ENCODE data around the gene SDC4.

The SDC4 gene

DNA sequence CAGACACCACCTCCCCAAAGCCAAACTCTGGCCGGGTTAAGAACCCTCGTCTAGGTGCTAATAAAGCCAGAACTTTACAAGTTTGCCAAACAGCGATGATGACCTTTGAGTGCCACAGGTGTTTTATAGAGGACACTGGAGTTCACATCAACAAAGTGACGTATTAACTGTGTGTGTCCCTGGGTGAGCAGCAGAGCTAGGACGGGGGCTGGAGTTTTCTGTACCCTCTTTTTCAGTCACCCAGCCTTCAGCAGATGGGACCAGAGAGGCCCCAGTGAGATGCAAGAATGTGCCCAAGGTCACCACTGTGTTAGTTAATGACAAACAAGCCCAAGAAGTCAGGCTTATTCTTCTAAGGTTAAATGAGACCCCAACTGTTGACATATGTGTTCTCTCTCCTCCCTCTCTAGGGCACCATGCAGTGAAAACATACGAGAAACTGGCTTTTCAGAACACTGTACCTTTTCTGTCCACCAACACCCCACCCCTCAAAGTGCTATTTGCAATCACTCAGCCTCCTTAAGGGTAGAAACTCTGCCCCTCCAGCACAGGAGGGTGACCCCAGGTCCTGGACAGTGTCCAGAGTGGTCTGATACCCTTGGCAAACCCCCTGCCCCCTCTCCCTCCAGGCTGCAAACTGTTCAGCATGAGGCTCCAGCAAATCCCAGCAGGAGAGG lies 5.2 kb downstream of the SDC4 start:
- no peak for DNase-seq

DNA sequence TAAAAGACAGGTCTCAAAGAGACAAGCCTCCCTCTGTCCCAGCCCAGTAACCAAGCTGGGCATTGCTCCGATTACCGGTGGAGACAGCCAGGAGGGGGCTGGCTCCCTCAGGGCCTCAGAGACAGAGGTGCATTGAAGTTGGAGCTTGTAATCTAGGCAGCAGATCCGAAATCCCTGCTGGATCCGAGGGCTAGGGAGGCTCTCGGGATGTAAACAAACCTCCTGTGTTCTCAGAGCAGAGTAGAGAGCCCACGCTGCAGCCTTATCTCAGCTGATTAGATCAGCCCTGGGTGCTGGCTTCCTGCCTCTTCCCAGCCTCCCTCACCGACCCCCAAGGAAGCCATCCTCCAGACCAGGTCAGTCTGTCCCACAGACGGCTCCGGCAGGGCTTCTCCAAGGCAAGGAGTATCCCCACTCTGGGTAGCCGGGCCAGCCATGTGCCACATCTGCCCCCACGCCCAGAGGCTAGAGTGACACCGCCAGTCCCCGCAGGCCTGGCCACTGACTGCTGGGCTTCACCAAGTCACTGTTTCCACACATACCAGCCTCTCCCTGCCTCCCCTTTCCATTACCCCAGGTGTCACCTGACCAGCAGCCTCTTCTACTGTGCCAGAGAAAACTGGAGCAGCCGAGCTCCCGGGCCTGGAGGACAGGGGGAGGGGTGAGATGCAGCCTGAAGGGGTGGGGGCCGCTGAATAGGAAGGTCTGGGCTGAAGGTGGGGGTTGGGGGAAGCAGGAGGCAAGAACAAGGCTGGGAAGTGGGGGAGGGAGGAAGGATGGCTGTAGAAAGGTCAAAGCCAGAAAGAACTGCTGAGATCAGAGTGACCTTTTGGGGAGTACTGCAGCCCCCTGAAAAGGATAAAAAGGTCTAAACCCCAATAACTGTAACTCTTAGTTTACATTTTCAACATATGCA lies 6.0 kb downstream of the SDC4 start:
- DNase-seq = peak; percentile 58

DNA sequence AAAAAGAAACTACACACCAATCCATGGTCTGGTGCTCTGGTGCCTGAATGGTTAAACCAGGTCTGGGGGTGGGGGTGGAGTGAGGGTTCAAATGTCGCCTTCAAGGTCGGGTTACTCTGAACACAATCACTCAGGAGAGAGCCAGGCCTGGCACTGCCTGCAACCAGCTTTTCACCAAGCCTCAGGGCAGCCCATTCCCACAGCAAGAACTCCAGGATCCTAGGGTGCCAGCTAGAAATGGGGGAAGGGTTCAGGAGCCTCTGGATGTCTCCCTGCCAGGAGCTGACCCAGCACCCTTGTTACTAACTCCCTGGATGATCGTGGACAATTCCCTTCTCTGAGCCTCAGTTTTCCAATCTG lies 6.7 kb downstream of the SDC4 start:
- no peak for DNase-seq

DNA sequence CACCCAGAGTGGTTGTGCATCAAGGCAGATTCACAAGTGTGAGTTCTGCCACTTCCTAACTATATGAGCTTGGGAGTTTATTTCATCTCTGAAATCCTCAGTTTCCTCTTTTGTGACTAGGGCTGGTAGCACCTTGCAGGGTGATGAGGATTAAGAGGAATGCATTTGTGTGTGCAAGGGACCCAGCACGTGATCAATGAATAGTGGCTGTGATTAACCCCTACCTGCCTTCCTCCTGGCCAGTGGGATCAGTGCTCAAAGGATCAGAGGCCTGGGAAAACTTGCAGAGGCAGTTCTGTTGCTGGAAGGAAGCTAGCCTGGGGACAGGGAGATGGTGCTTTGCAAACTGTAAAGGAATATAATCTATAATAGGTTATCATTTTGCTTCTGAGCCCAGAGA lies 7.3 kb downstream of the SDC4 start:
- no peak for DNase-seq

DNA sequence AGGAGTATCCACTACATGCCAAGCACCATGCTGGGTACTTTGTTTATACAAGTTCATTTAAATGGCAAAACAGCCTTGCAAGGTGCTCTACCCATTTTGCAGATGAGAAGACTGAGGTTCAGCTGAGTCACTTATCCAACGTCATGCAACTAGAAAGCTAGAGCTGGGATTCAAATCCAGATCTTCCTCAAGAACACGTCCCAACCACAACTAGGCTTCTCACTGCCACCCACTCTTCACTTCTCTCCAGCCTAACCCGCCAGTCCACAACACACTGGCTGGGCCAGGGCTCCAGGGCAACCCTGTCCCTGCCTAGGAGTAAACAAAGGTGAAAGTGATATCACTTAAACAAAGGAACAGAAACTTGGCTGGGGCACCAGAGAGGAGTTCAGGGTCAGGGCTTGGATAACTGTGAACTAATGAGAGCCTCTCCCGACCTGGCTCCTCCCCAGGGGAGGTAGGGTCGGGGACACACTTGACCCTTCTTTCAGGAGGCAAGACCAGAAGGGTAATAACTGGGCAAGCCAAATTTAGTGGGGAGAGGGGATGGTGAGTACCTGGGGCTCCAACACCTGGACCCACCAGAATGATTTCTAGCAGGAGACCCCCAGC lies 7.9 kb downstream of the SDC4 start:
- no peak for DNase-seq

DNA sequence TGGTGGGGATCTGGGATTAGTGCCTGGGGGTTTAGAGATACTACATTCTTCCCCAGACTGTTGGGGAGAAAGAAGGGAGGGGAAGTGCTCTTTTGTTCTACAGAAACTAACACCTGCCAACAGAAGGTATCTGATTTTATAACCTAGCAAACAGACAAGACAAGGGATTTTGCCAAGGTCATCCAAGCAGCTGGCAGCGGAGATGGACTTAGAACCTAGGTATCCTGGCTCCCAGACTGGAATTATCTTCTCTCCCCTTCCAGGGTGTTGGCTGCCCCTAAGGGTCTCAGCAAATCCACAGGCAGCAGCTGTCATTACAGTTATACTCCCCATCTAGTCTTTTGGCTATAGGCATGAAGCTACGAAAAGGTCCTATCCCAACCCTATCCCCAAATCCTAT lies 8.4 kb downstream of the SDC4 start:
- no peak for DNase-seq

DNA sequence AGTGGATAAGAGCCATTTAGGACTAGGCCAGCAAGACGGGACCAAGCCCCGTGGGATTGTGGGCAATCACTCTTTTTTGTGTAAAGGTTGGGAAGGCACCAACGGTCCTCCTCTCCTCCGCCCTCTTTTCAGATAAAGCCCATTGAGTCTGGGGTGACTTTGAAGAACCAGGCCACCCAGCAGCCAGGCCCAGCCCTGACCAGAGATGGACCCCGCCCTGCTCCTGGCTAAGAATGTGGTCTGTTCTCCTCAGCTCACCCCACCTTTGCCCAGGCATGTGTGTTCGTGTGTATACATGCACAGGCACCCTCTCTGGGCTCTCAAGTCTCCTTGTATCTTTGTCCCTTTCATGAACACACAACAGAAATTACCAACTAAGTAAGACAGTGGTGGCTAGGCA lies 9.1 kb downstream of the SDC4 start:
- DNase-seq = no peak

DNA sequence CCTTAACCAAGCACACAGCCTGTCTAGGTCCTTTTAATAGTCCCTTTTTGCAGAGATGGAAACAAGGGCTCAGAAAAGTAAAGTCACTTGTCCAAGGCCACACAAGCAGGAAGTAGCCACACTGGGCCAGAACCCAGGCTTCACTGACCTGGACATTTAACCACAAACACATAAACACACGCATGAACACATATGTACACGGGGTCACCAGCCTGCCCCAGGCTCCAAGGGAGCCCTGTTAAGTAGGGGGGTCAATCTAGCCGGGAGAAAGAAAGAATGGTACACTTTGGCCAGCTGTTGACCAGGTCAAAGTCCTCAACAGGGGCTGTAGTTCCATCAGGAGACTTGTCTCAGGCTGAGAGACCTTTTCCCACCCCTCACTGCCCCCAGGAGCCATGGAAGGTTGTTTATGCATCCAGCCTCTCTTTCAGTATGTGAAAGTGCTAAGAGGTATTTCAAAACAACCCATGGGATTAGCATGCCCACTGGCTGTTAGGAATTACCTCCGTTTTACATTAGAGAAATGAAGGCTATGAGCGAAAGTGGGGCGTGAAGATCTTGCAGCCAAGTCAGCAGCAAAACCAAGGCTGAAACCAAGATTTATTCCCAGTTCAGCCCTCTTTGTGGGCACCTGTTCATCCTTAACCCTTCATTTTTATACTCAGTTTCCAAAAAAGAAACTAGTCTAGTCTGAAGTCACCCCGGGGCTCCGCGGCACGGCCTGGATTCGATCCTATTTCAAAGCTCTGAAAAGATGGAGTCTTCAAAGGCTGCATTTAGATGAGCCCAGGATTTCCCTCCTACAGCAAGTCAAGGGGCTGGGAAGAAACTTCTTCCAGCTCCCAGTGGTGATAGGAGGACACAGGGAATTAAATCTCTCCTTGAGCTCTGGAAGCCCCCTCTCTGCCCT lies 9.8 kb downstream of the SDC4 start:
- no peak for DNase-seq

DNA sequence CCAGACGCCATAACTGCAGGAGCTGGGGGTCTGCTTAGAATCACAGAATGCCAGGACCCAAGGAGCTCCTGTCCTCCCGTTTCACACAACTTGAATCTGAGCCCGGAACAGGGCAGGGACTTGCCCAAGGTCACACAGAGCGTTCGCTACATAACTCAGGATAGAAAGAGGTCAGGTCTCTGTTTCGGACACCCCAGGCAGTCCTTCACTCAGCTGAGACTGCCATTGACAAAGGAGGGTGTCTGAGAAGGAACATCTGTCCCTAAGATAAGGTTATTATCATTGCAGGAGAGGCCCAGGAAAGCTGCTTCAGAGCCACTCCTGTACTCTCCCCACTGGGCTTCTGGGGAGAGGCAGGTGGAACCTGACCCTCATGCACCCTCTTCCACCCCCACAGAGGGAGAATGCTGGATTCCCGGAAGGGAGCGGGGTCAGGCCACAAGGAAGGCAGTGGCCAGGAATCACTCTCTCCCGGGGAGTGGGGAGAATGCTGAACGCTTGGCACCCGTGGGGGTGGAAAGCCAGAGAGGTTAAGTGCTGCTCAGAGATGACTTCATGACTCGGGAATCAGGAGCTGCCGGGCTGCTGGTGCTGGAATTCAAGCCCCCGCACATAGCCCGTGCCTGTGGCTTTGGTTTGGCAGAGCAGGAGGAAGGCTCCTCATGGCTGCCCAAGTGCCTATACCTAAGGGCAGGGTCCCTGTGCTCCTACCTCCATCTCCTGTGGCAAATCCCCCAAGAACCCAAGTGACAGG lies 10.7 kb downstream of the SDC4 start:
- no peak for DNase-seq

DNA sequence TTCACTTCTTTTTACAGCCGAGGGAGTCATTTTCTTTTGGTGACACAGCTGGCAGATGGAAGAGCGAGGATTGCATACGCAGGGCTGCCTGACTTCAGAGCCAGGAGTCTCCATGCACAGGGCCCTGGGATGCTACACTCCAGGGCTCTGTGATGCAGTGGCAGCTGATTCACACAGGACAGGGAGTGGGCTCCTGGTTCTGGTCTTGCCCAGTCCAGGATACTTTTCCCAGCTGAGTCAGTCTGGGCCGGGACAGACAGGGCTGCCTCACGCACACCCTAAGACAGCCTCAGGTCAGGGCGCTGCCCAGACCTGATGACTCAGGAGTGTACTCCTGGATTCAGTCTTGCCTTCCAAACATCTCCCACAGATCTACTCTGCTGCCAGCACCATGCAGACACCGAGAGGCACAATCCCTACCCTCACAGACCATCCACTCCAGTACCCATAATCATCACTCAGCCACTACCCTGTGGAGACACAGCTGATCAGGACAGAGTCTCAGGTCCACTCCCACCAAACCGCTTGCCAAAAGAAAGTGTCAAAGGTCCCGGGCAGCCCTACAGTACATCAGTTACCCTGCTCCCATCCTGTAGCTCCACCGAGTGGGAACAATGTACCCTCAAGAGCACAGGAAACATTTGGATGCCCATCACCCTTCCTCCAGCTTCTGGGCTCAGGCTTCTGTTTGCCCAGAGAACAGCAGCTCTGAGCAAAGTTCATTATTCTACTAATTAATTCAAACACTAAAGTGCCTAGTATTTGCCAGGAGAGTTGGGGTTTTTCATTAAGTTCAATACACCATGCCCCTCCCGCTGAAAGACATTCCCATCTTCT lies 11.5 kb downstream of the SDC4 start:
- no peak for DNase-seq

DNA sequence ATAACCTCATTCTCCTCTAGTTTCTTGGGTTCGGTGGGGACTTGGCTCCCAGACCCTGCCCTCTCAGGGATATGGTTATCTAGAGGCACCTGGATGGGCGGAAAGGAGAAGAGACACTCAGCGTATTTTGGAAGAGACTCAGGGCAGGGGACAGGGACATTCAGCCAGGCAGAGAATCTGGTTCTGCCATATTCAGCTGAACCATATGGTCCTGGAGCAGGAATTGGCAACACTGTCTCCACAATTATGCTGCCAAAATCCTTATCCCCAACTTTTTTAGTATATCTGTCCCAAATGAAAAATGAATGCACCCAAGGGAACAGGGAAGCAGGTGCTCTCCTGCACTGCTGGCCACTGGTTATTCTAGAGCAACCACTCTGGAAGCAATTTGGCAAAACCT lies 17.7 kb downstream of the SDC4 start:
- no peak for DNase-seq

DNA sequence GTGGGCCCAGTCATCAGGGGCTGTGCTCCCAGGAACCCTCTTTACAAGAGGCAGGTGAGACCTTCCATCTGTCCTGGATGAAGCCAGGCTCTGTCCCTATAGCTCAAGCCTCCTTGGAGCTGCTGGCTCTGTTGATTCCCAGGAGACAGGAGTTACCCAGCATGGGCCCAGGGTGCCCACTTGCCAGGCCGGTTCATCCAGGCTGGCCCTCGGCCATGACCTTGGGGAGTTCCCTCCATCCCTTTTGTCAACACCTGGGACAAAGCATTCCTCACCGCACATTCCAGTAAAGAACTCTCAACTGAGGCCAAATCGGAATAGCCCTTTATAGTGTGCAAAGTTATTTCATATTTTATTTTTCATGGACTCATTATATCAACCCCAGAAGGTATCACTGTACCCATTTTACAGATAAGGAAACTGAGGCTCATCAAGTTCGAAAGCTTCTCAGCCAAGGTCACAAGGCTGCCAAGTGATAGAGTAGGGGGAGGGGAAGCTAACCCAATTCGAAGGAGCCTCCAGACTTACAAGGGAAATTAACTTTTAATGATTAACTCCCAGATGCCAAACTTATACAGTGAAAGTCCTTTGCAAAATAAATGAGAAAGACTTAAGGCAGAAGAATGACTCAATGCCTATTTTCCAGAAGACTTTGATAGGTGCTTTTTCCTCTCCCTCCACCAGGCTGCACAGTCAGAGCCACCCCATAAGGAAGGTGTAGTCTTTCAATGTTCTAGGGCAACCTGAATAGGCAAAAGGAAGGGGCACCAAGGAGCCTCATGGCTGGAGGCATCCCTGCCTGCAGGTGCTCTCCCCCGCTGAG lies 18.5 kb downstream of the SDC4 start:
- no peak for DNase-seq

DNA sequence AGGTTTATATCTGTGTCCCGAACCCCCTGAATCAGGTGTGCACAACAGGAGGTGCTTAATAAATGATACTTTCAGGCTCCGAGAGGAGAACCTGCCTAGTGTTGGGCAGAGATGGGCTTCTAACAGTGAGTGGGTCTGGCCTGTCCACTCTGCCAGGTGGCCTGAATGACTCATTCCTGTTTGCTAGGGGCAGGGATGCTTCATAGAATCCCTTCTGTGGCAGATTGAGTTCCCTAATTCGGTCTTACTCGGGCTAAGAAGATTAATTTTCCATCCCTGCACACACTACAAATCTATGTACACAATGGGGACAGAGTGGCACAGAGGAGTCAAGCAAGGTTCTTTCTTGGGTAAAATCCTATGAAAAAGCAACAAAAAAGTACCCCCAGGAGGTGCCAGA lies 19.8 kb downstream of the SDC4 start:
- DNase-seq = no peak

DNA sequence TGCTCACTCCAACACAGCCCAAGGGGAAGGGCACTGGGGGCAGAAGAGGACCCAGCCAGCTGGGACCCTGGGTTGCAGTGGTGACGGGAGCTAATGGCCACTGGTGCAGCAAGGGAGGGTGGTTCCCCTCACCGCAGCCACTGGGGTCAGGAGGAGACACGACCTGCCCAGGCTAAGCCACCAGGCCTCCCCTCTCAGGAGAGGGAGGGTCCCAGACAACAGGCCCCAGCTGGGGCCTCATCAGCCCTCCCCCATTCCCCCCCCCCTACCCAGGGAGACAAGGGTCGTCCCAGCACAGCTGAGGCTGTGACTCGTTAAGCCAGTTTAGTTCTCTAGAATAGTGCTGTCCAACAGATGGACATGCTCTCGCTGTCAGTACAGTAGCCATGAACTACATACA lies 22.9 kb downstream of the SDC4 start:
- DNase-seq = no peak

DNA sequence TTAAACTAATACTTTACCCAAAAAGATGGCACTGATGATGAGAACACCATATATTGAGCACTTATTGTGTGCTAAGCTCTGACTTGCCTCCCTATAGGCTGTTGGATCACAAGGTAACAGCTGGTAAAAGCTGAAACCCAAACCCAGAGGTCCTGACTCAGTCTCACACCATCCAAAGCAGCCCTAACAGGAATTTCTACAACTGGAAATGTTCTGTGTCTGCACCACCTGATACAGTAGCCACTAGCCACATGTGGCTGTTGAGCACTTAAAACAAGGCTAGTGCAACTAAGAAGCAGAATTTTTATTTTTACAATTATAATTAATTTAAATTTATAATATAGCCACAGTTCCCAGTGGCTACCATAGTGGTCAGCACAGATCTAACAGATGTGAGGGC lies 24.5 kb downstream of the SDC4 start:
- DNase-seq = no peak

DNA sequence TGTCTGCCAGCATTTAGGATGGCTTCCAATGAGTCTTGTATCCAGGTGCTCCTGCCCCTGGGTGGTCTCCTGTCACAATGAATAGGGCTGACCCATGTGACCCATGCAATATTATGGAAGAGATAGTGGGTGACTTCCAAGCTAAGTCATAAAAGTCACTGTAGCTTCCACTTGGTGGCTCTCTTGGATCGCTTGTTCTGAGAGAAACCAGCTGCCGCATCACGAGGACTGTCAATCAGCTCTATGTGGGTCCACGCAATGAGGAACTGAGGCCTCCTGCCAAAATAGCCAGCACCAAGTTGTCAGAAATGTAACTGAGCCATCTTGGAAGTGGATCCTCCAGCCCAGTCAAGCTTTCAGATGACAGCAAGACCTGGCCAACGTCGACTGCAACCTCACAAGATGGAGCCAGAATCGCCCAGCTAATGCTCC lies 25.3 kb downstream of the SDC4 start:
- peak; percentile 75 for DNase-seq

DNA sequence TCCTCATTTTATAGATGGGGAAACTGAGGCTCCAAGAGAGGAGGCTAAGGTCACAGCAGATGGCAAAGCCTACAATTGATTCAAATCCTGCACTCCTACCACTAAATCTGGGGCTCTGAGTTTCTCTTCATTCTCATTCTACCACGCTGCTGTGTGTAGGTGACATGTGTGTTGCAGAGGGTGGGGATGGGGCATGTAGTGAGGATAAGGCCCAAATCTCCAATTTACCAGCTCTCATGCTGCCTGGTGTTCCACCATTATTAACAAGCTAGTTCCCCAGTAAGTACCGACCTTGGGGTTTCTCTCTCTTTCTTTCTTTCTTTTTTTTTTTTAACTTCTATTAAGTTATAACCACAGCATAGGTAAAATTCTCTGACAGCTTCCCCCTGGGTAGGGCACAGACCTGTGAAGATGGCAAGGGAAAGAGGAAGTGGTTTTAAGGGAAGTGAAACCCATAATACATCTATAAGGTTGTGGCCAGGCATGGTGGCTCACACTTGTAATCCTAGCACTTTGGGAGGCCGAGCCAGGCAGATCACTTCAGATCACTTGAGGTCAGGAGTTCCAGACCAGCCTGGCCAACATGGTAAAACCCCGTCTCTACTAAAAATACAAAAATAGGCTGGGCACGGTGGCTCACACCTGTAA lies 27.2 kb downstream of the SDC4 start:
- DNase-seq = no peak

DNA sequence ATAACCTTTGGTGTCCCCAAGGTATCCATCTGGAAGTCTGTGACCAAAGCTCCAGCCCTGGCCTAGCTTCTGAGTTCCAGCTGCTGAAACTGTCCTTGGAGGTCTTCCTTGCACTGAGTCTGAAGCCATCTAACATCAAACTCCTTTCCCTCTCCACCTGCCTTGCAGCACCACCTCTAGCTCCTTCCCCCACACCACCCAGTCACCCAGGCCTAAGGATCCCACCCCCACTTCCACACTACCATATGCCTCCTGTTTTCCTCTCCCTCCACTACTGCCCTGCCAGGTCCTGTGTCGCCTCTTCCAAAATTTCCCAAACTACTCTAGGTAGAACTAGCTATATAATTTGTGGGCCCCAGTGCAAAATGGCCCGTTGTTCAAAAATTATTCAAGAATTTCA lies 29.3 kb downstream of the SDC4 start:
- no peak for DNase-seq

DNA sequence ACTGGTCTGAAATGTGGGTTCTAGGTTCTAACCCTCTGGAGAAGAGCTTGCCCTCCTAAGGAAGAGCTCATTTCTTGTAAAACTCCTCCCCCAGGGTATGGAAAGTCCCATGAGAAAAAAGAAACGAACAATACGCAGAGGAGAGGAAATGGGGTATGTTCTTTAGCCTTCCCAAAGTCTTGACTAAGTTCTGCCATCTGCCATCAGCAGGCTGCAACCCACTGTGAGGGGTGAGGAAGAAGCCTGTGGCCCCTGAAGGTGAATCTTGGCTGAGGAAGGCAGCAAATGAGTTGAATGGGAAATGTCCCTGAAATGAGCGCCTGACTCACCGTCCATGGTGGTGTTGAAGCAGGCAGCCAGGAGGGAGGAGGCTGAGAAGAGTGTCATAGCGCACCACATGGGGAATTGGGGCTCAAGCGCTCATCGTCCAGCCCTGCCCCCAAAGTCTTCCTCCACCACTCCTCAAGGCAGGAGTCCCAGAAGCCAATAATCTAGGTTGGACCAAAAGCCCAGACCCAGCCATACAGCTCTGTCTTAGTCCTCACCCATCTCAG lies 29.8 kb downstream of the SDC4 start:
- DNase-seq = no peak

DNA sequence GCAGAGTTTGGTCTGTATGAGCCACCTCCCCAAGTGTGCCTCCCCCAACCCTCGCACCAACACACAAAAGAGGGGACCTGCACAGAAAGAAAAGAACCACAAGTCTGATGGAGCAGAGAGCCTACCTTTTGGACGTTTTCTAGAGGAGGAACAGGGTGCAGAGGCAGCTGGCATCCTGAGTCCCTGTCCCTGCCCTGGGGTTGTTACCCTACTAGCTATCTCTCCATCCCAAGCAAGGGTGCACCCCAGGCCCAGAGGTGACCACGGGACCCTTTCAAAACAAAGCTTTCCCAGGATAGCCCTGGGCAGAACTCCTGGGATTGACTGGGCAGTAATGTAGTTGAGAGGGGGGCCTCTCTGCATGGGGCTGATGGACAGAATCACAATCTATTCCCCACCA lies 30.4 kb downstream of the SDC4 start:
- DNase-seq = no peak

All from DMS153 (cell line).